Fibroblast of the aortic adventitia (primary cell): ENCODE results near the gene VTI1A. TPM values are rescaled to one million over a fixed set of nuclear protein-coding genes. Genes with fewer than 3 reads are reported as not detected.
"Not testable (repeated sequence)": the region's sequence is repeated elsewhere in the genome, so short reads cannot be mapped to it uniquely, and the experiment has no call there.

Experiments
- DNase-seq: peaks from one replicate; pipeline ENCODE4 v3.0.0-alpha.2; 2010; ENCODE audit warnings: low read depth
- H3K4me3 ChIP-seq: 2 replicates; pipeline ENCODE4 v1.5.1; 2011; ENCODE audit warnings: low read depth, mild to moderate bottlenecking, control low read depth, low read length, moderate library complexity
- CTCF ChIP-seq: IDR thresholded peaks from 2 replicates; pipeline ENCODE4 v1.5.1; 2011; ENCODE audit warnings: mild to moderate bottlenecking, low read length, control low read depth, inconsistent platforms; ENCODE audit not compliant: insufficient read depth
- total RNA-seq: library from RNA; depleted of rRNA; stranded (reverse); fragments of >200 nt; gene quantifications from 2 replicates; pipeline ENCODE4 v1.2.3, GENCODE V29; 2012; ENCODE audit warnings: low replicate concordance

Gene VTI1A
- total RNA-seq, 1 donor, result 44.5 TPM

GRCh38 chr10:112723876-112724275 is 276.9 kb downstream of the VTI1A start:
- no peak for TF ChIP-seq CTCF
- DNase-seq, result no peak
- no peak overlapping the region for H3K4me3 ChIP-seq

GRCh38 chr10:112724404-112724991 is 277.5 kb downstream of the VTI1A start:
- no peak for TF ChIP-seq CTCF

GRCh38 chr10:112728118-112728883 is 281.3 kb downstream of the VTI1A start:
- no peak for DNase-seq
- no peak for TF ChIP-seq CTCF
- H3K4me3 ChIP-seq, result no peak overlapping the region

More at GRCh38 chr10:112724404-112724991, 277.5 kb downstream of the VTI1A start:
- H3K4me3 ChIP-seq, result no peak overlapping the region
- DNase-seq, result no peak

GRCh38 chr10:112728997-112729396 is 282.0 kb downstream of the VTI1A start:
- no peak for TF ChIP-seq CTCF
- H3K4me3 ChIP-seq, result no peak overlapping the region
- no peak for DNase-seq

- DNase-seq, result not testable (repeated sequence)
Measured at GRCh38 chr10:112731450-112731849, 284.4 kb downstream of the VTI1A start.

GRCh38 chr10:112732277-112732921 is 285.4 kb downstream of the VTI1A start:
- DNase-seq, result no peak
- no peak for TF ChIP-seq CTCF
- no peak overlapping the region for H3K4me3 ChIP-seq

More at GRCh38 chr10:112731450-112731849, 284.4 kb downstream of the VTI1A start:
- not testable (repeated sequence) for H3K4me3 ChIP-seq

- TF ChIP-seq CTCF, result no peak
- no peak overlapping the region for H3K4me3 ChIP-seq
- no peak for DNase-seq
Measured at GRCh38 chr10:112735041-112735695, 288.2 kb downstream of the VTI1A start.
